Stimulated activated CD8-positive, alpha-beta memory T cell treated with anti-CD3 and anti-CD28 coated beads, Interleukin-7, amount 100 ng/mL, for 24 hours (primary cell): Measurements from ENCODE around the gene AHNAK.
"Not testable (repeated sequence)": the region's sequence is repeated elsewhere in the genome, so short reads cannot be mapped to it uniquely, and the experiment has no call there.

Experiments used
- DNase-seq: peaks from one replicate; pipeline ENCODE4 v3.0.0-alpha.2; 2020; ENCODE audit warnings: low read depth

AHNAK gene

GRCh38 chr11:62388999-62389398, 157.6 kb downstream of the AHNAK start:
- DNase-seq: no peak

GRCh38 chr11:62387381-62387780, 159.2 kb downstream of the AHNAK start:
- no peak for DNase-seq

DNA sequence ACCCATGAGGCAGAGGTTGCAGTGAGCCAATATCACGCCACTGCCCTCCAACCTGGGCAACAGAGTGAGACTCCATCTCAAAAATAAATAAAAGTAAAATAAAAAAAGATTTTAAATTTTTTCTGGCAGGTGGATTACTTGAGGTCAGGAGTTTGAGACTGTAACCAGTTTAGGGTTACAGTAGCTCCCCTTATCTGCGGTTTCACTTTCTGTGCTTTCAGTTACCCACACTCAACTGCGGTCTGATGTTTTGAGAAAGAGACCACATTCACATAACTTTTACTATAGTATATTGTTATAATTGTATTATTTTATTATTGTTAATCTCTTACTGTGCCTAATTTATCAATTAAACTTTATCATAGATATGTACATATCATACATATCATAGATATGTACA, 160.5 kb downstream of the AHNAK start:
- not testable (repeated sequence) for DNase-seq

- no peak for DNase-seq
These were observed 162.8 kb downstream of the AHNAK start for GRCh38 chr11:62383822-62384221.
